ENCODE data around the gene SCFD2. TPM values are rescaled to one million over a fixed set of nuclear protein-coding genes. Genes with fewer than 3 reads are reported as not detected.

The SCFD2 gene
- total and polyA plus RNA-seq, 2 donors (not counting 3 experiments of a cell fraction or from before 2014, with no cell fraction given) = 12.3 to 22.8 TPM

DNA sequence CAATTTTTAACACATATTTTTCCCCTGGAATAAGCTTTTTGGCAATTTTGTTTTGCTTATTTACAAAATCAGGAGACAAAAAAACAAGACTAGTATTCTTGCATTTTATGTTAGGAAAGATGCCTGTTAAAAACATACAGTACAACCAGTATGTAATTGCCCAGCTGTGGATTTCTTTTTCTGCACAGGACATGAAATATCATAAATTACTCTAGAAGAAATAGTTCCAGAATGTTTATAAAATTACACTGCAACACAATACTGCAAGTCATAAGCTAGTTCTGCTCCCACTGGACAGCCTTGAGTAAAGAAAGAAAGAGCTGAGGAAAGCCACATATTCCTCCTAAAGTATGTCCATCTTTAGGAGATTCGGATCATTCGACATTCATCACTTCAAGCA is 133.5 kb downstream of the SCFD2 start:
- dilution Hi-C loops (cut with MboI; ENCODE audit: extremely low pct_ligation_motif_present, low sequenced_read_pairs) = no loop called here
- no peak for DNase-seq (ENCODE audit: low read depth, low spot score)
- BruUV-seq (replicated peaks) = no TSS peak
- no peaks in the 10 kb centered on the region for H3K4me1 ChIP-seq (ENCODE audit: control insufficient read depth, extremely low read depth, insufficient read depth, low read length)
- H3K9me3 ChIP-seq (replicated peaks; ENCODE audit: control insufficient read depth, insufficient read depth, low read length) = no peaks in the 10 kb centered on the region
- ChIA-PET CTCF (interaction anchor here (1.1 kb wide), 1 partner anchor 8 kb away, joined by 5 read pairs; no protein-coding TSS in a partner anchor), POLR2A (no interaction called here)
- H3K27ac ChIP-seq (ENCODE audit: insufficient read depth, low read depth, low read length) = no peak overlapping the region
- no peaks in the 10 kb centered on the region for H3K79me2 ChIP-seq (ENCODE audit: control insufficient read depth, insufficient read depth, low read length)
- no peak overlapping the region for H2AFZ ChIP-seq (ENCODE audit: low read depth, low read length)
- no peak for TF ChIP-seq POLR2A (IDR thresholded peaks at IDR 0.05; ENCODE audit: low read depth, low read length)
- TF ChIP-seq, protein P1, sequence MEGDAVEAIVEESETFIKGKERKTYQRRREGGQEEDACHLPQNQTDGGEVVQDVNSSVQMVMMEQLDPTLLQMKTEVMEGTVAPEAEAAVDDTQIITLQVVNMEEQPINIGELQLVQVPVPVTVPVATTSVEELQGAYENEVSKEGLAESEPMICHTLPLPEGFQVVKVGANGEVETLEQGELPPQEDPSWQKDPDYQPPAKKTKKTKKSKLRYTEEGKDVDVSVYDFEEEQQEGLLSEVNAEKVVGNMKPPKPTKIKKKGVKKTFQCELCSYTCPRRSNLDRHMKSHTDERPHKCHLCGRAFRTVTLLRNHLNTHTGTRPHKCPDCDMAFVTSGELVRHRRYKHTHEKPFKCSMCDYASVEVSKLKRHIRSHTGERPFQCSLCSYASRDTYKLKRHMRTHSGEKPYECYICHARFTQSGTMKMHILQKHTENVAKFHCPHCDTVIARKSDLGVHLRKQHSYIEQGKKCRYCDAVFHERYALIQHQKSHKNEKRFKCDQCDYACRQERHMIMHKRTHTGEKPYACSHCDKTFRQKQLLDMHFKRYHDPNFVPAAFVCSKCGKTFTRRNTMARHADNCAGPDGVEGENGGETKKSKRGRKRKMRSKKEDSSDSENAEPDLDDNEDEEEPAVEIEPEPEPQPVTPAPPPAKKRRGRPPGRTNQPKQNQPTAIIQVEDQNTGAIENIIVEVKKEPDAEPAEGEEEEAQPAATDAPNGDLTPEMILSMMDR (IDR thresholded peaks at IDR 0.05; ENCODE audit: extremely low read depth in 1 of 2, insufficient read depth in 1 of 2, low read depth in 1 of 2, low read length in 2 of 2) = no peak
- TF ChIP-seq POLR2AphosphoS5 (IDR thresholded peaks at IDR 0.05; ENCODE audit: insufficient read depth, low read depth, low read length) = no peak
- TF ChIP-seq MYC (IDR thresholded peaks at IDR 0.05; ENCODE audit: low read depth, low read length) = no peak
- TF ChIP-seq EZH2 (IDR thresholded peaks at IDR 0.05; ENCODE audit: borderline replicate concordance, low read depth, low read length, severe bottlenecking) = no peak
- TF ChIP-seq FOS (IDR thresholded peaks at IDR 0.05; ENCODE audit: borderline replicate concordance, insufficient read depth, low read length) = no peak
- intact Hi-C loops (cut with micrococcal nuclease) = no loop called here
- H4K20me1 ChIP-seq (replicated peaks; ENCODE audit: control insufficient read depth, extremely low read depth, insufficient read depth, low read length) = no peaks in the 10 kb centered on the region
- H3K36me3 ChIP-seq (ENCODE audit: control insufficient read depth in 2 of 2, extremely low read depth in 1 of 2, insufficient read depth in 2 of 2, low read length in 2 of 2) = no peaks in the 10 kb centered on the region
- FAIRE-seq = no peak
- H3K4me3 ChIP-seq (replicated peaks in 1 of 3; ENCODE audit: insufficient read depth in 1 of 3, low read depth in 1 of 3, low read length in 3 of 3) = no peak overlapping the region
- no peak overlapping the region for H3K4me2 ChIP-seq (ENCODE audit: insufficient read depth, low read length)
- H3K9me1 ChIP-seq (replicated peaks; ENCODE audit: control insufficient read depth, extremely low read depth, insufficient read depth, low read length) = no peaks in the 10 kb centered on the region
- no peaks in the 10 kb centered on the region for H3K27me3 ChIP-seq (ENCODE audit: control insufficient read depth in 2 of 2, insufficient read depth in 2 of 2, low read length in 2 of 2)
- no peak overlapping the region for H3K9ac ChIP-seq (replicated peaks; ENCODE audit: extremely low read depth, insufficient read depth, low read length)

DNA sequence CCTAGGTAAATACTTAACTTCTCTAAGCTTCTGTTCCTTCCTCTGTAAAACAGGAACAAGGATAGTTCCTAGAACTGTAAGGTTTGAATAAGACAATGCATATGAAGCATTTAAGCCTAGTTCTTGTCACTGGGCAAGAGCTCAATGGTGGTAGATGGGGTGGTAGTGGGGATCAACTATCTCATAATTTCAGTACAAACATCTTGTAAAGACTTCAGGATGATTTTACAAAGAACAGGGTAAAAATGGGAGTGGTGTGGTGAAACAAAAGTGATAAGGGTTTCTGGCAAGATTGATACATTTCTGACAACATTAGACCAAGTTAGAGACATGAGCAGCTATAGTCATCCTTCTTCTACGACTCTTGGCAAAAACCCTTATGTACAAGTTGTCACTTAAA is 137.8 kb downstream of the SCFD2 start:
- H3K27ac ChIP-seq (ENCODE audit: insufficient read depth, low read depth, low read length) = no peak overlapping the region
- H4K20me1 ChIP-seq (replicated peaks; ENCODE audit: control insufficient read depth, extremely low read depth, insufficient read depth, low read length) = no peaks in the 10 kb centered on the region
- dilution Hi-C loops (cut with MboI; ENCODE audit: extremely low pct_ligation_motif_present, low sequenced_read_pairs) = no loop called here
- CTCF ChIA-PET = no interaction called here
- H3K27me3 ChIP-seq (ENCODE audit: control insufficient read depth in 2 of 2, insufficient read depth in 2 of 2, low read length in 2 of 2) = no peaks in the 10 kb centered on the region
- BruUV-seq (replicated peaks) = no TSS peak
- no peak for DNase-seq (ENCODE audit: low read depth, low spot score)
- POLR2A ChIA-PET = no interaction called here
- FAIRE-seq = no peak
- H3K36me3 ChIP-seq (ENCODE audit: control insufficient read depth in 2 of 2, extremely low read depth in 1 of 2, insufficient read depth in 2 of 2, low read length in 2 of 2) = no peaks in the 10 kb centered on the region
- H3K4me2 ChIP-seq (ENCODE audit: insufficient read depth, low read length) = no peak overlapping the region
- H2AFZ ChIP-seq (ENCODE audit: low read depth, low read length) = no peak overlapping the region
- no peaks in the 10 kb centered on the region for H3K9me3 ChIP-seq (replicated peaks; ENCODE audit: control insufficient read depth, insufficient read depth, low read length)
- no peaks in the 10 kb centered on the region for H3K4me1 ChIP-seq (ENCODE audit: control insufficient read depth, extremely low read depth, insufficient read depth, low read length)
- H3K9ac ChIP-seq (replicated peaks; ENCODE audit: extremely low read depth, insufficient read depth, low read length) = no peak overlapping the region
- H3K9me1 ChIP-seq (replicated peaks; ENCODE audit: control insufficient read depth, extremely low read depth, insufficient read depth, low read length) = no peaks in the 10 kb centered on the region
- H3K79me2 ChIP-seq (ENCODE audit: control insufficient read depth, insufficient read depth, low read length) = no peaks in the 10 kb centered on the region
- H3K4me3 ChIP-seq (replicated peaks in 1 of 3; ENCODE audit: insufficient read depth in 1 of 3, low read depth in 1 of 3, low read length in 3 of 3) = no peak overlapping the region
- TF ChIP-seq GATA2 (IDR thresholded peaks at IDR 0.05; ENCODE audit: insufficient read depth, insufficient read length, low read depth, low read length) (no peak), EZH2 (IDR thresholded peaks at IDR 0.05; ENCODE audit: borderline replicate concordance, low read depth, low read length, severe bottlenecking) (no peak), POLR2A (IDR thresholded peaks at IDR 0.05; ENCODE audit: low read depth, low read length) (no peak), POLR2AphosphoS5 (IDR thresholded peaks at IDR 0.05; ENCODE audit: insufficient read depth, low read depth, low read length) (no peak), FOS (IDR thresholded peaks at IDR 0.05; ENCODE audit: borderline replicate concordance, insufficient read depth, low read length) (no peak), MYC (IDR thresholded peaks at IDR 0.05; ENCODE audit: low read depth, low read length) (no peak), JUN (IDR thresholded peaks at IDR 0.05; ENCODE audit: borderline replicate concordance, insufficient read depth, insufficient read length, low read depth) (no peak)
- TF ChIP-seq, protein P1 (IDR thresholded peaks at IDR 0.05; ENCODE audit: extremely low read depth in 1 of 2, insufficient read depth in 1 of 2, low read depth in 1 of 2, low read length in 2 of 2) = no peak
- TF ChIP-seq, protein P2, sequence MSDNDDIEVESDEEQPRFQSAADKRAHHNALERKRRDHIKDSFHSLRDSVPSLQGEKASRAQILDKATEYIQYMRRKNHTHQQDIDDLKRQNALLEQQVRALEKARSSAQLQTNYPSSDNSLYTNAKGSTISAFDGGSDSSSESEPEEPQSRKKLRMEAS (IDR thresholded peaks at IDR 0.05; ENCODE audit: insufficient read depth, insufficient read length) = no peak
- intact Hi-C loops (cut with micrococcal nuclease) = no loop called here
